H9 (cell line): ENCODE measurements around the gene RDH12. TPM values are rescaled to one million over a fixed set of nuclear protein-coding genes. Genes with fewer than 3 reads are reported as not detected.

Experiments
- DNase-seq: peaks from one replicate; pipeline ENCODE4 v3.0.0-alpha.2; 2017
- H2AFZ ChIP-seq: one replicate; pipeline ENCODE4 v1.6.1; 2013; ENCODE audit warnings: mild to moderate bottlenecking, low read length, control low read depth, moderate library complexity
- H2AK5ac ChIP-seq: 2 replicates; pipeline ENCODE4 v1.6.1; 2013; ENCODE audit warnings: low read length, control low read depth, mixed read lengths; ENCODE audit not compliant: insufficient read length
- H2BK120ac ChIP-seq: one replicate; pipeline ENCODE4 v1.6.1; 2013; ENCODE audit warnings: low read depth, mild to moderate bottlenecking, low read length, control low read depth, inconsistent platforms; ENCODE audit not compliant: poor library complexity, severe bottlenecking
- H2BK12ac ChIP-seq: 2 replicates; pipeline ENCODE4 v1.6.1; 2013; ENCODE audit warnings: low read length, control low read depth, mixed read lengths, low read depth; ENCODE audit not compliant: insufficient read length
- H2BK15ac ChIP-seq: 2 replicates; pipeline ENCODE4 v1.6.1; 2013; ENCODE audit warnings: low read depth, low read length, control low read depth
- H2BK20ac ChIP-seq: one replicate; pipeline ENCODE4 v1.6.1; 2013; ENCODE audit warnings: low read depth, mild to moderate bottlenecking, low read length, control low read depth, inconsistent platforms; ENCODE audit not compliant: poor library complexity, severe bottlenecking
- H2BK5ac ChIP-seq: 2 replicates; pipeline ENCODE4 v1.6.1; 2013; ENCODE audit warnings: low read length, control low read depth, mixed read lengths; ENCODE audit not compliant: insufficient read length
- H3K14ac ChIP-seq: 2 replicates; pipeline ENCODE4 v1.6.1; 2013; ENCODE audit warnings: low read length, control low read depth; ENCODE audit not compliant: insufficient read depth
- H3K18ac ChIP-seq: 2 replicates; pipeline ENCODE4 v1.6.1; 2013; ENCODE audit warnings: low read depth, mild to moderate bottlenecking, mixed read lengths, low read length, control low read depth; ENCODE audit not compliant: insufficient read length
- H3K23ac ChIP-seq: 2 replicates; pipeline ENCODE4 v1.6.1; 2013; ENCODE audit warnings: low read length, control low read depth, mixed read lengths, low read depth; ENCODE audit not compliant: insufficient read length
- H3K23me2 ChIP-seq: 2 replicates; pipeline ENCODE4 v1.6.1; 2013; ENCODE audit warnings: low read depth, mild to moderate bottlenecking, mixed read lengths, low read length, control low read depth; ENCODE audit not compliant: insufficient read length, poor library complexity, severe bottlenecking
- H3K27ac ChIP-seq: 2 replicates; pipeline ENCODE4 v1.5.1; 2013; ENCODE audit warnings: low read length, control low read depth, mixed read lengths, low read depth; ENCODE audit not compliant: insufficient read length
- H3K27me3 ChIP-seq: 2 replicates; pipeline ENCODE4 v1.6.1; 2013; ENCODE audit warnings: low read length, control low read depth, inconsistent platforms; ENCODE audit not compliant: insufficient read depth
- H3K4ac ChIP-seq: 2 replicates; pipeline ENCODE4 v1.6.1; 2013; ENCODE audit warnings: low read depth, mild to moderate bottlenecking, control low read depth, inconsistent platforms, low read length, moderate library complexity
- H3K4me1 ChIP-seq: 2 replicates; pipeline ENCODE4 v1.6.1; 2013; ENCODE audit warnings: low read length, control low read depth, inconsistent platforms; ENCODE audit not compliant: insufficient read depth
- H3K4me2 ChIP-seq: 2 replicates; pipeline ENCODE4 v1.6.1; 2013; ENCODE audit warnings: low read length, control low read depth, mixed read lengths; ENCODE audit not compliant: insufficient read length, insufficient read depth
- H3K56ac ChIP-seq: 2 replicates; pipeline ENCODE4 v1.6.1; 2013; ENCODE audit warnings: low read depth, mild to moderate bottlenecking, mixed read lengths, low read length, control low read depth; ENCODE audit not compliant: insufficient read length
- H3K79me1 ChIP-seq: 2 replicates; pipeline ENCODE4 v1.6.1; 2013; ENCODE audit warnings: low read depth, mild to moderate bottlenecking, moderate library complexity, low read length, control low read depth, inconsistent platforms; ENCODE audit not compliant: insufficient read depth, poor library complexity, severe bottlenecking
- H3K79me2 ChIP-seq: 2 replicates; pipeline ENCODE4 v1.6.1; 2013; ENCODE audit warnings: low read length, control low read depth, inconsistent platforms; ENCODE audit not compliant: insufficient read depth
- H3K9ac ChIP-seq: 2 replicates; pipeline ENCODE4 v1.6.1; 2013; ENCODE audit warnings: low read length, control low read depth, mixed read lengths; ENCODE audit not compliant: insufficient read length; ENCODE audit errors: extremely low read depth
- H3K9me3 ChIP-seq: one replicate; pipeline ENCODE4 v1.6.1; 2013; ENCODE audit warnings: low read depth, low read length, inconsistent platforms; ENCODE audit not compliant: control insufficient read depth
- H3T11ph ChIP-seq: one replicate; pipeline ENCODE4 v1.6.1; 2013; ENCODE audit warnings: mild to moderate bottlenecking, low read length, control low read depth, inconsistent platforms
- H4K20me1 ChIP-seq: one replicate; pipeline ENCODE4 v1.6.1; 2013; ENCODE audit not compliant: control insufficient read depth, insufficient read length, insufficient read depth
- H4K5ac ChIP-seq: 2 replicates; pipeline ENCODE4 v1.6.1; 2013; ENCODE audit warnings: low read depth, mild to moderate bottlenecking, mixed read lengths, low read length, control low read depth; ENCODE audit not compliant: insufficient read length
- H4K8ac ChIP-seq: replicated peaks from 2 replicates; pipeline ENCODE4 v1.6.1; 2013; ENCODE audit warnings: low read length, control low read depth, mixed read lengths, low read depth; ENCODE audit not compliant: insufficient read length
- H4K91ac ChIP-seq: 2 replicates; pipeline ENCODE4 v1.6.1; 2013; ENCODE audit warnings: low read depth, mild to moderate bottlenecking, moderate library complexity, mixed read lengths, low read length, control low read depth; ENCODE audit not compliant: insufficient read length
- H3K27ac Mint-ChIP-seq, 3 experiments: 2 replicates in 2 of 3; 3 replicates in 1 of 3; pipeline ENCODE4 v1.8.0; 2020 to 2021; ENCODE audit warnings: mixed read lengths in 3 of 3, mild to moderate bottlenecking in 1 of 3, moderate library complexity in 1 of 3
- H3K27me3 Mint-ChIP-seq: 2 replicates; pipeline ENCODE4 v1.8.0; 2021; ENCODE audit warnings: low read depth, mild to moderate bottlenecking, moderate library complexity, mixed read lengths
- H3K36me3 Mint-ChIP-seq, 3 experiments: 2 replicates in 2 of 3; 3 replicates in 1 of 3; pipeline ENCODE4 v1.8.0; 2020 to 2021; ENCODE audit warnings: low read depth in 3 of 3, mixed read lengths in 3 of 3; ENCODE audit not compliant: insufficient read depth in 1 of 3
- H3K4me1 Mint-ChIP-seq, 2 experiments: 2 replicates each; pipeline ENCODE4 v1.8.0; 2020; ENCODE audit warnings: mixed read lengths in 2 of 2
- H3K4me3 Mint-ChIP-seq, 2 experiments: 2 replicates in 1 of 2; 3 replicates in 1 of 2; pipeline ENCODE4 v1.8.0; 2020 to 2021; ENCODE audit warnings: mild to moderate bottlenecking in 2 of 2, mixed read lengths in 2 of 2, moderate library complexity in 1 of 2
- H3K9me3 Mint-ChIP-seq, 2 experiments: 2 replicates in 1 of 2; 3 replicates in 1 of 2; pipeline ENCODE4 v1.8.0; 2020; ENCODE audit warnings: mild to moderate bottlenecking in 2 of 2, mixed read lengths in 2 of 2, moderate library complexity in 1 of 2
- WGBS: extraction: QIAGEN DNeasy Blood & Tissue Kit; methylation state at CpG from one replicate; pipeline ENCODE4 v1.1.7; 2013; ENCODE audit warnings: missing lambda C conversion rate, low lambda C conversion rate, mixed read lengths; ENCODE audit not compliant: insufficient read length; ENCODE audit errors: extremely low coverage; 5-methylcytosine and 5-hydroxymethylcytosine counted together
- total RNA-seq: library from RNA; stranded (reverse); gene quantifications from 2 replicates; pipeline ENCODE4 v1.2.1, GENCODE V29; 2021
- TF ChIP-seq, protein P1 (sequence below): fragments of 200-600 bp; sonication (generic); conservative IDR thresholded peaks from 3 replicates; pipeline ENCODE4 v1.8.0; 2021; ENCODE audit warnings: antibody characterized with exemption, mild to moderate bottlenecking

Gene RDH12
- total RNA-seq, 1 experiment from 2014 or later = 0.74 TPM

DNA sequence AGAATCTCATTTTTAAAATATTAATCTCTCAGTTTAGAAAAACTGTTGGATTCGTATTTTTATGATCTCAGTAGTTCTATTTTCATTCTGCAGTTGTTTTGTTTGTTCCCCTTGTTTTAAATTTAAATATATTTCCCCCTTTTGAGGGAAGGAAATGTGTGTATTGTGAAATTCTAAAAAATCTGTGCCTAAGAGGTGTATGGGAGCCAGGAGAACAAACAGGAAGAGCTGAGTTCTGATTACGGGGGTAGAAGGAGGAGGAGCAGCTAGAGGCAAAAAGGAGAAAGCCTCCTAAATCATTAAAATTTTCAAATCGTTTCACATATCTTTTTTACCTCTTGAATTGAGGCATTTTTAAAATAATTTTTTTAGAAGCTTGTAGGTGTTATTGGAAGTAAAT is 2.3 kb downstream of the RDH12 start:
- no peak overlapping the region for H3K27ac Mint-ChIP-seq
- Histone ChIP-seq H3K4ac (no peak overlapping the region), H2AFZ (no peak overlapping the region)

More for the DNA sequence above, 2.3 kb downstream of the RDH12 start:
- DNase-seq = no peak
- Histone ChIP-seq H2AK5ac (no peak overlapping the region), H2BK5ac (no peak overlapping the region), H3K23me2 (no peaks in the 10 kb centered on the region), H3K18ac (no peak overlapping the region), H2BK15ac (no peak overlapping the region), H3K4me1 (no peaks in the 10 kb centered on the region), H4K8ac (no peak overlapping the region), H3K27ac (no peak overlapping the region), H3K27me3 (no peaks in the 10 kb centered on the region), H4K20me1 (no peaks in the 10 kb centered on the region), H3K79me2 (no peaks in the 10 kb centered on the region), H2BK20ac (no peak overlapping the region), H3K14ac (no peak overlapping the region), H3K79me1 (no peaks in the 10 kb centered on the region), H4K91ac (no peak overlapping the region), H3K56ac (no peak overlapping the region), H3K23ac (no peak overlapping the region), H3K9me3 (peaks cover 5% of the 10 kb centered on the region), H3T11ph (no peak overlapping the region), H2BK12ac (no peak overlapping the region), H3K4me2 (no peak overlapping the region), H3K9ac (no peak overlapping the region), H2BK120ac (no peak overlapping the region), H4K5ac (no peak overlapping the region)
- H3K4me3 Mint-ChIP-seq = no peak overlapping the region
- H3K9me3 Mint-ChIP-seq = peaks cover 13 to 20% of the 10 kb centered on the region in 2 experiments
- no peaks in the 10 kb centered on the region; a peak in 1 of 7 replicates for H3K36me3 Mint-ChIP-seq
- WGBS = no CpG with 5 or more reads among the region's 3 CpGs
- no peaks in the 10 kb centered on the region for H3K27me3 Mint-ChIP-seq
- TF ChIP-seq, protein P1, sequence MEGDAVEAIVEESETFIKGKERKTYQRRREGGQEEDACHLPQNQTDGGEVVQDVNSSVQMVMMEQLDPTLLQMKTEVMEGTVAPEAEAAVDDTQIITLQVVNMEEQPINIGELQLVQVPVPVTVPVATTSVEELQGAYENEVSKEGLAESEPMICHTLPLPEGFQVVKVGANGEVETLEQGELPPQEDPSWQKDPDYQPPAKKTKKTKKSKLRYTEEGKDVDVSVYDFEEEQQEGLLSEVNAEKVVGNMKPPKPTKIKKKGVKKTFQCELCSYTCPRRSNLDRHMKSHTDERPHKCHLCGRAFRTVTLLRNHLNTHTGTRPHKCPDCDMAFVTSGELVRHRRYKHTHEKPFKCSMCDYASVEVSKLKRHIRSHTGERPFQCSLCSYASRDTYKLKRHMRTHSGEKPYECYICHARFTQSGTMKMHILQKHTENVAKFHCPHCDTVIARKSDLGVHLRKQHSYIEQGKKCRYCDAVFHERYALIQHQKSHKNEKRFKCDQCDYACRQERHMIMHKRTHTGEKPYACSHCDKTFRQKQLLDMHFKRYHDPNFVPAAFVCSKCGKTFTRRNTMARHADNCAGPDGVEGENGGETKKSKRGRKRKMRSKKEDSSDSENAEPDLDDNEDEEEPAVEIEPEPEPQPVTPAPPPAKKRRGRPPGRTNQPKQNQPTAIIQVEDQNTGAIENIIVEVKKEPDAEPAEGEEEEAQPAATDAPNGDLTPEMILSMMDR = no peak
- H3K4me1 Mint-ChIP-seq = peaks cover 3 to 5% of the 10 kb centered on the region in 2 experiments
